AG08395 (cell line): ENCODE measurements around the gene ZGPAT.
"Not testable (repeated sequence)": the region's sequence is repeated elsewhere in the genome, so short reads cannot be mapped to it uniquely, and the experiment has no call there.

Experiments
- DNase-seq: peaks from one replicate; pipeline ENCODE4 v3.0.0; 2012; ENCODE audit warnings: mixed read lengths, low spot score

The ZGPAT gene

DNA sequence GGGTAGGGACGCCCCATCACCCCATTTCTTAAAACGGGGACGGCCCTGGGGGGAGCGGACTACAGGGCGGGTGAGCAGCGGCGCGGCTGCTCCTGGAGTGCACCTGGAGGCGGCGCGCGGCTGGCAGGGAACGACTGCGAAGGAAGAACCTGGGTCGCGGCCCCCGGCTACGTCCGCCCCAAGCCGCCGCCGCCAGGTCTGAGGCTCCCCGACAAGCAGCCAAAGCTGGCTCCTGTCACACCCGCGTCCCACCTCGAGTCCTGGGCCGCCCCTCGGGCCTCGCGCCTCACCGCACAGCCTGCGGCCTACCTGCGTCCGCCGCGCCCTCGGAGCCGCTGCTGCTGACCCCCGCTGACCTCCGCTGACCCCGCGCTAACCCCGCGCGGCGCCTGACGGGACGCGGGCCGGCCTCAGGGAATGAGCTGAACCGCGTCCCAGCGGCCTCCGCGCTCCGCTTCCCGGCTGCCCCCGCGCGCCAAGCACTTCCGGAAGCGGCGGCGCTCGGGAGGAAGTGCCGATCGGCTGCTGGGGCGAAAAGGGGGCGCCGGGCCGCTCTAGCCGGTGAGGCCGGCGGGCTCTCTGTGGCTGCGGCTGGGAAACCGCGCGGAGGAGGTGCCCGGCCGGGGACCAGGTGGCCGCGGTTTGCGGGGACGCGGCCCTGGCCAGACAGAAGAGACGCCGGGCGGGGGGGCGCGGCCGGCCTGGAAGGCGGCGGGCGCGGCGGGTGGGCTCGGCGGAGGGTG, at the start of gene ZGPAT, which contains the start of gene ARFRP1:
Gene ZGPAT, plus strand, starts transcription at position 482 of the 743 bp plus-strand sequence. CDS start 542 bp downstream, outside the sequence.
Gene ARFRP1, minus strand, starts transcription at position 419 of the 743 bp plus-strand sequence. CDS start 885 bp downstream, outside the sequence.
- DNase-seq, result peak; percentile 89

DNA sequence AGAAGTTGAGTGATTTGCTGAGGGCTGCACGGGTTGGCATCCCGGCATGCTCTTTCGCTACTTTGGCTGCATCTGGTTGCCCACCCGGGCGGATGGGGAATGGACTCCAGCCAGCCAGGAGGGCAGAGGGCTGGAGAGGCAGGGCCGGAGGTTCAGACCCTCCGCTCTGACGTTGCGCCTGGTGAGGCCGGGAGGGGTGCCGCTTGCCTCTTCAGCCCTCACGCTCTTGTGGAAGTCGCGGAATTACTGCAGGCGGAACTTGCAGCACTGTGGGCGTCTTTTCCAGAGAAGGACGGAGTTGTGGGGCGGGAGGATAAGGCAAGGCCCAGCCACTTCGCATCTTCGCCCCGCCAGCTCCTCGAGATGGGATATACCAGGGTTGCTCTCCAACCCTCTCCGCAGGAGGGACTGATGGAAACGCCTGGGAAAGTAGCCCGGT, 49.1 kb upstream of the ZGPAT start:
- peak; percentile 47 for DNase-seq

DNA sequence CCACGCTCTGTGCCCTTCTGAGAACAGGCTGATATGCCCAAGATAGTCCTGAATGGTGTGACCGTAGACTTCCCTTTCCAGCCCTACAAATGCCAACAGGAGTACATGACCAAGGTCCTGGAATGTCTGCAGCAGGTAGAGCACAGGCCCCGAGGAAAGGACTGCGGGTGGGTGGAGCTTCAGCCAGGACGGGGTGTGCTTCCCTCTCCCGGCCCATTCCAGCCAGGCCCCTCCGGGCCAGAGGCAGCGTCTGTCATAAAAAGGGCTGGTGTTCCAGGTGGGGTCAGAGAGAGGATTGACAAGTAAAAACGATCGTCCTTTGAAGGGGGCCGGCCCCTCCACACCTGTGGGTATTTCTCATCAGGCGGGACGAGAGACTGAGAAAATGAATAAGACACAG, 48.5 kb upstream of the ZGPAT start:
- DNase-seq, result no peak

GRCh38 chr20:63660174-63660573, 47.7 kb upstream of the ZGPAT start:
- not testable (repeated sequence) for DNase-seq

- no peak for DNase-seq
Measured at GRCh38 chr20:63660622-63661021, 47.2 kb upstream of the ZGPAT start.

- DNase-seq, result no peak
Measured at GRCh38 chr20:63661108-63661507, 46.7 kb upstream of the ZGPAT start.

DNA sequence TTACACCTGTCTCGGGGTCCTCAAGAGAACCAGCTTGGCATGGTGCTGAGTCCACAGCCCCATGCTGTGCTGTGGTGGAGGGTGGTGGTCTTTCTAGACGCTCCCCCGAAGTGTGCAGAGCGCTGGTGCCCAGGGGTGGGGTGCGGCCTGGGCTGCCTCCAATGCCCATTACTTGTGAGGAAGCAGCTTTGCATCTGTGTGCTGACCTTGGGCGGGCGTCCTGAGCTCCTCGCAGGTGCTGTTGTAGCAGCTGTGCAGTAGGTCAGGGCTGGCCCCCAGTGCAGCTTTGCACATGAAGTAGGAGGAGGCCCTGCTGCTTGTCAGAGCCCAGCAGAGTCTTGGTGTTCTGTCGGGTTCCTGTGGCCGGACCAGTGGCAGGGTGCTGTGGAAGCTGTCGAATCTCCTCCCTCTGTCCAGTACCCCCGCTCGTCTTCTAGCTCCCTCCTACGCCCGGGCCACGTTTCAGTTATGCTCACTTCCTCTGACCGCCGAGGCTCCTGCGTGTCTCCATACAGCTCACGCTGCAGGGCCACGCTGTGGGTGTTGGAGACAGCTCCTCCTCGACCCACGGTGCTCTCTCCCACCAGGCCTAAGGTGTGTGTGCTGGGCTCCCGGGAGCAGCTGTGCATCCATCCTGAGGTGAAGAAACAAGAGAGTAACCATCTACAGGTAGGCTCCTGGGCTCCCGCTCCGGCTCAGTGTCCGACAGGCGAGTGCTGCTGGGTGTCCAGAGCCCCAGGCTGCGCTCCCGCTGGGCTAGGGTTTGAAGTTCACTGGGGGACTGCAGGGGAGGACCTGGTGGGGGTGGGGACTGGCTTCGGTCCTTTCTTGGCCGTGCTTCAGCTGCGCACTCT, 45.7 kb upstream of the ZGPAT start:
- no peak for DNase-seq

DNA sequence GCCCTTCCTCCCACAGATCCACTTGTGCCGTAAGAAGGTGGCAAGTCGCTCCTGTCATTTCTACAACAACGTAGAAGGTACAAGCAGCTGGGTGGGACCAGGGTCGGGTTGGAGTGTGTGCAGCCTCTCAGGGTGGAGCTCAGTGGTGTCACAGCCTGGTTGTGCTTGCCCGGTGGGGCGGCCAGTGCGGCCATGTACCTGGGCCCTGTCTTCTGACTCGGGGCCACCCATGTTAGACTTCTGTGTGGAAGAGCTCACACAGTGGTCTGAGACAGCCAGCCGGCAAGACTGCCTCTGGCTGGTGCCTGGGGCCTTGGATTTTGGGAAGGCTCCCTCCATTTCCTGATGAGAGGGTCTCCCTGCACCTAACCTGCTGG, 45.0 kb upstream of the ZGPAT start:
- no peak for DNase-seq

- DNase-seq, result no peak
Measured at GRCh38 chr20:63663332-63664066, 44.3 kb upstream of the ZGPAT start.

- DNase-seq, result no peak
Measured at GRCh38 chr20:63664143-63664851, 43.5 kb upstream of the ZGPAT start.

- no peak for DNase-seq
Measured at GRCh38 chr20:63664861-63665594, 42.8 kb upstream of the ZGPAT start.

DNA sequence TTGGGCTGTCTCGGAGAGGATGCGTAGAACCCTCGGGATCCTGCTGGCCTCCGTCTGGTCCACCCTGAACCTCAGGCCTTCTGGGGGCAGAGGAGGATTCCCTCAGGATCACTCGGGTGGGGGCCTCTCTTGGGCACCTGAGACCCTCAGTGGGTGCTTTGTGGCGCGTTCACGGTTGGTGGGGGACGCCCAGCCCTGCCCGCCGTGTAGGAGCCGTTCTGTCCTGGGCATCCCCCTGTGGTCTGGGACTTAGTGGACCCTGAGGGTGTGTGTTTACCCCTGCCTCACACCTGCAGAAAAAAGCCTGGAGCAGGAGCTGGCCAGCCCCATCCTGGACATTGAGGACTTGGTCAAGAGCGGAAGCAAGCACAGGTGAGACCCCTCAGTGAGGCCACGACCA, 42.1 kb upstream of the ZGPAT start:
- DNase-seq, result no peak

DNA sequence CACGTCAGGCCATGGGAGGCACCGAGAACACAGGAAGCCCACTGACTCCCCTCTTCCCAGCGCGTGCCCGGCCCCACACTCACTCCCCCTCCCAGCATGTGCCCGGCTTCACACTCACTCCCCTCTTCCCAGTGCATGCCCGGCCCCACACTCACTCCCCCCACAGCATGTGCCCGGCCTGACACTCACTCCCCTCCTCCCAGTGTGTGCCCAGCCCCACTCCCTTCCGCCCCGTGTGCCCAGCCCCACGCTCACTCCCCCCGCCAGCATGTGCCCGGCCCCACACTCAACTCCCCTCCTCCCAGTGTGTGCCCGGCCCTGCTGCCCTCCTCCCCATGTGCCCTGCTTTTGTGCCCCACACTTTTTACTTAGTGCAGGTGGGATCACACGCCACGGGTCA, 40.0 kb upstream of the ZGPAT start:
- DNase-seq, result no peak

- DNase-seq, result no peak
Measured at GRCh38 chr20:63668351-63668750, 39.5 kb upstream of the ZGPAT start.

GRCh38 chr20:63671695-63672094, 36.1 kb upstream of the ZGPAT start:
- not testable (repeated sequence) for DNase-seq

GRCh38 chr20:63672666-63673065, 35.2 kb upstream of the ZGPAT start:
- DNase-seq, result no peak

DNA sequence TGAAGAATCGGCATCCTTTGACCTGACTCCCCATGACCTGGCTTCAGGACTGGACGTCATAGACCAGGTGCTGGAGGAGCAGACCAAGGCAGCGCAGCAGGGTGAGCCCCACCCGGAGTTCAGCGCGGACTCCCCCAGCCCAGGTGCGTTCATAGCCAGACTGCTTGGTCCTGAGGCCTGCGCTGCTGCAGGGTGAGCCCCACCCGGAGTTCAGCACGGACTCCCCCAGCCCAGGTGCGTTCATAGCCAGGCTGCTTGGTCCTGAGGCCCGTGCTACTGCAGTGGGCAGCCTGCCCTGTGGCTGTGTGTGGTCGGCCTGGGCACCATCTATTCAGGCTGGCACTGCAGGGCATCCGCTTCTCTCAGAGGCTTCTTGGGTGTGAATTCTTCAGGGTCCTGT, 33.9 kb upstream of the ZGPAT start:
- no peak for DNase-seq

GRCh38 chr20:63675681-63676368, 32.0 kb upstream of the ZGPAT start:
- DNase-seq, result no peak

DNA sequence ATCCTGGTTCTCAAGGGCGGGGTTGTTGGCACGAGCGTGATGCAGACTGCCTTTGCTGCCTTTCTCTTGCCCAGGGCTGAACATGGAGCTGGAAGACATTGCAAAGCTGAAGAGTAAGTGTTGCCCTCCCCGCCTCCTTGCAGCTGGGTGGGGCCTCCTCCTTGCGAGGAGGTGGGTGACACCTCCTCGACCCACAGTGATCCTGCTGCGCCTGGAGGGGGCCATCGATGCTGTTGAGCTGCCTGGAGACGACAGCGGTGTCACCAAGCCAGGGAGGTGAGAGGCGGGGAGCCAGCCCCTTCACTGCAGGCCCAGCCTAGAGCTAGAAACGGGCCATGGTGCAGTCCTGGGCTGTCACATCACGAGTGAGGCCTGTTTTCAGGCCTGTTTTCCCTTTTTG, 29.8 kb upstream of the ZGPAT start:
- DNase-seq, result no peak

DNA sequence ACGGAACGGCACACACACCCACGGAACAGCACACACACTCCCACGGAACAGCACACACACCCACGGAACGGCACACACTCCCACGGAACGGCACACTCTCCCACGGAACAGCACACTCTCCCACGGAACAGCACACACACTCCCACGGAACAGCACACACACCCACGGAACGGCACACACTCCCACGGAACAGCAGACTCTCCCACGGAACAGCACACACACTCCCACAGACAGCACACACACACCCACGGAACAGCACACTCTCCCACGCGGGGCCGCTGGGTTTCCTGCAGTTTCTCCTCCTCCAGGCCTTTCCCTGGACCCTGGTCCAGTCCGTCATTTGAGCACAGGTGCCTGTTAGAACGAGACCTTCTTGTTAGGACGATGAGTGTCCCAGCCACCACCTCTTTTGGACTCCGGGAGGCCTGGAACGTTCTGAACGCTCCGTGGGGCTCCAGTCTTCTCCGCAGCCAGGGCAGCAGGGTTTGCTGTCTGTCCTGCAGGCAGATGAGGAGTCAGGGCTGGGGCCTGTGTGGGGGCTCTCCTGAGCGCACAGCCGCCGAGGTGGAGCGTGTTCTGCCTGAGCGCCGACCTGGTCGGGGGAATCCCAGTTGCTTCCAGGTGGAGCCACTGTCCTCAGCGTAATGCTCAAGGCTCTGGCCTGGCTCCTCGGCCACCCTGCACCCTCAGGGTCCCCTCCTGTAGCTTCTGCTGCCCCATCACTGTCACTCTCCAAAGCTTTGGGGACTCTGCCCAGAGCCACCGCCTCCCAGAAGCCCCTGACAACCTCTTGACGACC, 29.0 kb upstream of the ZGPAT start:
- no peak for DNase-seq
